AG04449 (cell line): ENCODE measurements around the gene BCAS3.
A peak's percentile ranks its signal among the peaks of the same experiment; 100 is the strongest.

Experiments
- CTCF ChIA-PET: fragments of 350-600 bp; formaldehyde crosslinking; extraction: SDS; loops from one replicate; lab custom pipeline; 2021; ENCODE audit warnings: antibody characterized with exemption; lab: Yijun Ruan, JAX
- POLR2A ChIA-PET: fragments of 400-600, 350-600 bp; formaldehyde crosslinking; extraction: SDS; loops from one replicate; lab custom pipeline; 2020; ENCODE audit warnings: antibody characterized with exemption, inconsistent platforms; lab: Yijun Ruan, JAX
- DNase-seq: peaks from one replicate; pipeline ENCODE4 v3.0.0-alpha.2; 2010; ENCODE audit warnings: low read depth, low spot score
- H3K4me3 ChIP-seq: 2 replicates; pipeline ENCODE4 v1.5.1; 2011; ENCODE audit warnings: low read depth, mild to moderate bottlenecking, control low read depth, low read length
- CTCF ChIP-seq: IDR thresholded peaks from one replicate; pipeline ENCODE4 v1.5.1; 2011; ENCODE audit warnings: mild to moderate bottlenecking, moderate library complexity, low read length, control low read depth, inconsistent platforms; ENCODE audit not compliant: insufficient read depth; ENCODE audit errors: missing control alignments

The BCAS3 gene

GRCh38 chr17:61402978-61403800 is 725.5 kb downstream of the BCAS3 start:
- DNase-seq = no peak
- POLR2A ChIA-PET = no interaction called here
- no peak for TF ChIP-seq CTCF
- H3K4me3 ChIP-seq = peak overlapping the region; percentile 40
- CTCF ChIA-PET = interaction anchor here (0.9 to 8.8 kb wide), 4 partner anchors 10 to 682 kb away, joined by 3 to 55 read pairs (median 5); no protein-coding TSS in a partner anchor

- ChIA-PET CTCF (interaction anchor here (0.7 to 8.8 kb wide), 5 partner anchors 9 to 683 kb away, joined by 3 to 55 read pairs (median 4); no protein-coding TSS in a partner anchor), POLR2A (interaction anchor here (0.9 kb wide), 1 partner anchor 152 kb away, joined by 3 read pairs; no protein-coding TSS in a partner anchor)
- H3K4me3 ChIP-seq = peak overlapping the region; percentile 40
- TF ChIP-seq CTCF = no peak
- no peak for DNase-seq
These were observed 726.4 kb downstream of the BCAS3 start for GRCh38 chr17:61403801-61404662.

DNA sequence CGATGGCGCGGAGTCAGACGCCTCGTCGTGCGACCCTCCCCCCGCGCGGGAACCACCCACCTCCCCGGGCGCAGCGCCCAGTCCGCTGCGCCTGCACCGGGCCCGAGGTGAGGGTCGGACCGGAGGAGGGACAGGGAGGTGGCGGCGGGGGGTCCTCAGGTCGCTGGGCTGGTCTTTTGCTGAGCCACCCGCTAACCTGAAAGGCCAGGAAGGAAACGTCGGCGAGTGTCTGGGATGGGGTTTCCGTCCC is 726.9 kb downstream of the BCAS3 start:
- no peak for DNase-seq
- ChIA-PET POLR2A (interaction anchor here (0.9 kb wide), 1 partner anchor 152 kb away, joined by 3 read pairs; no protein-coding TSS in a partner anchor), CTCF (interaction anchor here (0.7 to 8.8 kb wide), 4 partner anchors 9 to 684 kb away, joined by 3 to 55 read pairs (median 4); no protein-coding TSS in a partner anchor)
- TF ChIP-seq CTCF = no peak
- no peak overlapping the region for H3K4me3 ChIP-seq

DNA sequence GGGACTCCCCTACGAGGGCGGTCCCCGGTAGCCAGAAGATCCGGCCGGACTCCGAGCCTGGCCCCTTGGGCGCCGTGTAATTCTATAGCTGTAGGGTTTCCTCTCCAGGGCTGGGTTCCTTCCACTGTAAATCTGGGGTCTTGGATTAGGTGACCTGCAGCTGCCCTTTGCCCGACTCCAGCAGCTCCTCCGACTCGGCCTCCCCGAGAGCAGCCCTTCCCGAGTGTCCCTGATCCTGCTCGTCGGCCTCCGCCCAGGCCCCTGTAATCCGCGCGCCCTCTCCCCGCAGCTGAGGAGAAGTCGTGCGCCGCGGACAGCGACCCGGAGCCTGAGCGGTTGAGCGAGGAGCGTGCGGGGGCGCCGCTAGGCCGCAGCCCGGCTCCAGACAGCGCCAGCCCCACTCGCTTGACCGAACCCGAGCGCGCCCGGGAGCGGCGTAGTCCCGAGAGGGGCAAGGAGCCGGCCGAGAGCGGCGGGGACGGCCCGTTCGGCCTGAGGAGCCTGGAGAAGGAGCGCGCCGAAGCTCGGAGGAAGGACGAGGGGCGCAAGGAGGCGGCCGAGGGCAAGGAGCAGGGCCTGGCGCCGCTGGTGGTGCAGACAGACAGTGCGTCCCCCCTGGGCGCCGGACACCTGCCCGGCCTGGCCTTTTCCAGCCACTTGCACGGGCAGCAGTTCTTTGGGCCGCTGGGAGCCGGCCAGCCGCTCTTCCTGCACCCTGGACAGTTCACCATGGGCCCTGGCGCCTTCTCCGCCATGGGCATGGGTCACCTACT is 727.4 kb downstream of the BCAS3 start:
- POLR2A ChIA-PET = interaction anchor here (0.9 kb wide), 1 partner anchor 153 kb away, joined by 3 read pairs; no protein-coding TSS in a partner anchor
- no peak for TF ChIP-seq CTCF
- DNase-seq = no peak
- CTCF ChIA-PET = interaction anchor here (0.7 to 8.8 kb wide), 4 partner anchors 8 to 684 kb away, joined by 3 to 55 read pairs (median 4); no protein-coding TSS in a partner anchor
- no peak overlapping the region for H3K4me3 ChIP-seq

DNA sequence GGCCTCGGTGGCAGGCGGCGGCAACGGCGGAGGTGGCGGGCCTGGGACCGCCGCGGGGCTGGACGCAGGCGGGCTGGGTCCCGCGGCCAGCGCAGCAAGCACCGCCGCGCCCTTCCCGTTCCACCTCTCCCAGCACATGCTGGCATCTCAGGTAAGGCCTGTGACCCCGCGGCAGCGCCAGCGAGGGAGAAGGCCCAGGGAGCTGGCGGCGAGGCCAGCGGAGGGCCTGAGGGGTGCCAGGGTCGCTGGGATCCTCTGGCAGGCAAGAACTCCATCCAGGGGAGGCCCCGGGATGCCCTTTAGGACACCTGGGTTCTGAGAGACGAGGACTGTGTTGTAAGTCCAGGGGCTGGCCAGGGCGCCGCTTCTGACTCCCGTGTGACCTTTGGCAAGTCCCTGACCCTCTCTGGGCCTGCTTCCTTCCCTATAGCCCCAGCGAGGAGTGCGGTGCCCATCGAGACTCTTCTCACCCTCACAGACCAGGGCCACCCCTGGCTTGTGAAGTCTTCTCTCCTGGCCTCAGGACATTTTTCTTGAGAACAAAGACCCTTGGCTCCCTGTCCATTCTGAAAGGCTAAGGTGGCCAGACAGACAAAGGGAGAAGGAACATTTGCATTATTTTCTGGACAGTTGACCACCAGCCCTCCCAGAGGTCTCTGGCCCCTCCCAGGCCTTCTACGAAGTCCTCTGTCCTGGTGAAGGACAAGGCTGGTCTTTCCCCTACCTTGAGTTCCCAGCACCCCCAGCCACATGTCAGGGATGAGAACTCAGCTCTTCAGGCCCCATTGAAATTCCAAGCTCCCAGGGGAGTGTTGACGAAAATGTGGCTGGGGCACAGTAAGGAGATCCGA is 728.3 kb downstream of the BCAS3 start:
- POLR2A ChIA-PET = no interaction called here
- CTCF ChIA-PET = interaction anchor here (1.0 to 1.5 kb wide), 3 partner anchors 10 to 434 kb away, joined by 3 to 5 read pairs (median 4); no protein-coding TSS in a partner anchor
- H3K4me3 ChIP-seq = no peak overlapping the region
- no peak for DNase-seq
- TF ChIP-seq CTCF = no peak
